GM18498 (cell line): ENCODE data around the gene MDM4.
"Not testable (repeated sequence)": the region's sequence is repeated elsewhere in the genome, so short reads cannot be mapped to it uniquely, and the experiment has no call there.

Source experiments
- ATAC-seq: cut with Tn5 transposase; IDR thresholded peaks from one replicate; pipeline ENCODE4 v1.9.1; 2021; ENCODE audit warnings: mild to moderate bottlenecking, moderate library complexity; ENCODE audit not compliant: unreplicated experiment

Gene MDM4

DNA sequence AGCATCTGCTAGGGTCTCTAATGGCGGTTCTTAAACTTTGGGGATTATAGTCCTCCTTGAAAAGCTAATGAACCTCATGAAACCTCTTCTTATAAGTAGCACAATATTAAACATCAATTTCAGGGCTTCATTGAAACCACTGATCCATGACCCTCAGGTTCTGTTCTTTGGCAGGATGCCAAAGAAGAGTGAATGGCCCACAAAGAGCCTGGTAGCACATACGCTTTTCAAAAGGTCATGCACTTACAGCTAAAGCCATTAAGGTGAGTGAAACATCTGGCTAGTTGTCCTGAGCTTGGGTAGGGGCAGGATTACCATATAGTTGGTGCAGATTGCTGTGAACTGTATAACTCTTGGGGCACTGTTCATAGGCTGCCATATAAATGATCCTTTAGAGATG is 42.3 kb downstream of the MDM4 start:
- ATAC-seq = no peak

DNA sequence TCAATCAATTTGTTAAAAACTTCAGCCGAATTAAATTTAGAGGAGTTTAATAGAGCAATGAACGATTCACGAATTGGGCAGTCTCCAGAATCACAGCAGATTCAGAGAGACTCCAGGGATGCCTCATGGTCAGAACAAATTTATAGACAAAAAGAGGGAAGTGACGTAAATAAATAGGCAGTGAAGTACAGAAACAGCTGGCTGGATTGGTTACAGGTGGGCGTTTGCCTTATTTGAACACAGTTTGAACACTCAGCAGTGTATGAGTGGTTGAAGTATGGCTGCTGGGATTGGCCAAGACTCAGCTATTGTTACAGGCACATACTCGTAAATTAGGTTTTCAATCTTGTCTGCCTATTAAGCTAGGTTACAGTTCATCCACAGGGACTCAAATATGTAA is 43.8 kb downstream of the MDM4 start:
- not testable (repeated sequence) for ATAC-seq

DNA sequence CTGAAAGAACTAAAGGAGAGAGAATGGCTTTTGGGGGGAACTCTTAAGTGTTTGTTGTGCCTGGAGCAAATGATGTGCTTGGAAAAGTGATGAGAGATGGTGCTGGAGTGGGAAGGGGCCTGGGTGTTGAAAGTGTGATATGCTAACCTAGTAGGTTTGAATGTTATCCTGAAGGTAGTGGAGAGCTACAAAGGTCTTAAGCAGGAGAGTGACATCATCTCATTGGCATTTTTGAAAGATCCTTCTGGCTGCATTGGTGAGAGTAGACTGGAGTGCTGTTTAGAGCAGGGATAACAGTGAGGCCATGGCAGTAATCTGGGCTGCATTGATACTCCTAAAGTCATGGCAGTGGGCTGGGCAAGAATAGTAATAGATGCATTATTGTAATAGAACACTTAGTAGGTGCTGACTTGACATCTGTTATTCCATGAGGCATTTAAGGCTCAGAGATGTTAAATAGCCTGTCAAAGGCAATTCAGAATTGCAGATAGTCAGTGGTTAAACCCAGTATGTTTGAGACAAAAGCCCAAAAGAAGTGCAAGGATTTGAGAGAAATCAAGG is 44.5 kb downstream of the MDM4 start:
- ATAC-seq = no peak

DNA sequence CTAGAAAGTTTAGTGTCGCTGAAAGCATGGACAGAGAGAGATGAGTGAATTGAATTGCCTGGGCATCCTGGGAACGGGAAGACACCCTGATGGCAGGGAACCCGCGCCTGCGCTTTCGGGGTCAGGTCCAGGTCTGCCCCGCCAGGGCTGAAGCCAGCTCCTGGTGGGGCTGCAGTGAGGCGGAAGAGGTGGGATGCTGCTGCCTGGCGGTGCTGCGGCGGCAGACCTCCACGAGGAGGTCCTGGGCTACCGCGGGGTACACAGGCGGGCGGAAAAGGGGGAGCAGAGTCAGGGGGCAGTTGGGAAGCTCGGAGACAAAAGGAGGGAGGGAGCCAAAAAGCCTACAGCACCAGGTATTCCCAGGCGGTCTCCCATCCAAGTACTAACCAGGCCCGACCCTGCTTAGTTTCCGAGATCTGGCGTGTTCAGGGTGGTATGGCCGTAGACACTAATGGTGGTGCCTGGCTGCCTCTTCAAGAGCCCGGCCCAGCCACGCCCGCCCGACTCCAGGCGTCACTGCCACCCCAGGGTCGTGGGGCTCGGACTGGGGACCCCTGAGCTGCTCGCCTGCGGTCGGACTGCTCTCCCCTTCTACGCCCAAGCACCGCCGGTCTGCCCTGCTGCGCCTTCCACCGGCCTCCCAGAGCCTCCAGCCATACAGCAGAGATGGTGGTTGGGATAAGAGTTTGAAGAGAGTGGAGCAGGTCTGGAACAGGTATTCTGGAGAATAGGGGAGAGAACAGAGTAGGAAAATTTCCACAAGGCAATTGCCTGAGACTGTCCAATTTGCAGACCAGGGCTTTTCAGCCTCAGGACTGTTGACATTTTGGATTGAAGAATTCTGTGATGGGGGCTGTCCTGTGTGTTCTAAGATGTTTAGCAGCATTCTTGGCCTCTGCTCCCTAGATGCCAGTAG is 46.1 kb downstream of the MDM4 start:
- ATAC-seq = no peak

DNA sequence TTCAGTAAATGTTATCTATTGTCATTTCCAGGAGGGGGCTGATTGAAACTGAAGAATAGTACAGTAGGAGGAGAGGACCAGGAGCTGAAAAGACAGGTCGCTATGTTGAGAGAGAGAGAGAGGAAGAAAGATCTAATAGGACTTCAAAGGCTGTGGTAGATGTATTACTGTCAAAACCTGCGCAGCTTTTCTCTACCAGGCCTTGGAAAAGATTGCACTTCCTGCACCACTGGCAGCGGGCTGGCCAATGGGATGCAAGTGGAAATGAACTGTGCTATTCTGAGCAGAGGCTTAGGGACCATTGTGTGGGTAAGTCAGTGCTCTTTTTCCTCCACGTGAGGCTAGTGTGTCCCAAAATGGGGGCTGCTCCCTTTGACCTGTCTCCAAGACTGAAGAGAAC is 47.1 kb downstream of the MDM4 start:
- ATAC-seq = no peak

DNA sequence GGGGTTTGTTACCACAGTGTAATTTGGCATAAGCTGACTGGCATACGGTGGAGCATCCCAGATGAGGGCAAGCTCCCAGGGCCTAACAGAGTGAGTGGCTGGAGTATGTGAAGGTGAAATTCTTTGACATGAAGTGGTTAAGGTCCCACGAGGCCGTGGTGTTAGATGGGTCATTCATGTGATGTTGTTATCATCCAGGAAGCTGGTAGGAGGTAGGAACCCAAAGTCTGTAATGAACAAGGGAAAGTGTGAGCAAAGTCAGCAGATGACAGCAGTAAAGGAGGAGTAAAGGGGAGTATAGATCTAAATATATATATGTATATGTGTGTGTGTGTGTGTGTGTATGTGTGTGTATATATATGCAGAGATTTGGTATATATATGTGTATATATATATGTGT is 47.6 kb downstream of the MDM4 start:
- no peak for ATAC-seq

DNA sequence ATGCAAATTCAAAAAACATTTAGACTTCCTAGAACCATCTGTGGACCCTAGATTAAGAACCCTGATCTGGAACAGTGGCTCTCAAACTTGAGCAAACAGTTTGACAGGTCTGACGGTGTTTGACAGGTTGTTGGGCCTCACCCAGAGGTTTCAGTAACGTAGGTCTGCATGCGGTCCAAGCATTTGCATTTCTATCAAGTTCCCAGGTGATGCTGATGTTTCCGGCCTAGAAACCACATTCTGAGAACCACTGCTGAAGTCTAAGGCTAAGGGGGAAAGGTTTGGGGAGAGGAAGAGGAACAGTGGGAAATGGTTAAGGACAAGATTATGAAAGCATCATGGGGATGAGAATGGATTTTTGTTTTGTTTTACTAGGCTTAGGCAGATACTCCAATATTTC is 48.6 kb downstream of the MDM4 start:
- peak; percentile 87 for ATAC-seq

DNA sequence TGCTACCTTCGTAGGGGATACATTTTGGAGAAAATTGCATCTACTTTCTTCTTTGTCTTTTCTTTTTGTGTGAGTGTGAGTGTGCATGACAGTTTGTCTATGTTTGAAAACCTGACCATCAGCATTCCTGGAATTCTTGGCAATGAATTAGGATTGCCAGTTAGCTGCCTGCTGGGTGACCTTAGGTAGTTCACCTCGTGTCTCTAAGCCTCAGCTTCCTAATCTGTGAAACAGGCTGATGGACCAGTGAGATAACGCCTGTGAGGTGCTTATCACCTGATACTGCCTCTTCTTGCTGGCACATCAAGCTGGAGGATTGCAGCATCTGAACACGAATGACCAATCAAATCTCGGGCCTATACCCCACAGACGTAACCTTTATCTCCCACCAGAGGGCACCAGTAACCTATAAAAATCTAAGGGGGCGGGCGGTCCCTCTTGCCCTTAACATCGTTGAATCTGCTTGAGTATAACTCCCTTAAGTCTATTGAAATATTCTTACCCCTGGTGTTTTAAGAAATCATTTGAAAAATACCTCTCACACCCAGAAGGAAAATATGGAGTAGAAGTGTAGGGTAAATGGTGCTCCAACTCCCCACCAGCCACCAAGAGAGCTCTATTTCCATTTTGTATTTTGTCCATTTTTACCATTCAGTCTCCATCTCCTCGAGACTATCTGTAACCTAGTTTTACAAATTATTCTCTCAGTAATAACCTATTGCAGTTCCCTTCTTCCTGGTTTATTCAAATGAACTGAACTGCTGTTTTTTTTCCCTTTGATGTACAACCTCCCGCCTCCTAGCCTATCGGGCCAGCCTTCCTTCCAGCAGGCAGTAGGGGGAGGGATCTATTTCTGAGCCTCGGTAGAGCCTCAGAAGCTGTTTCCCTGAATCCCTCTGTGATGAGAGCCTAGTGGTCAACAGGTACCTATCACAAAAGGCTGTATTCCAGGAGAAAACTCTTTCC is 49.7 kb downstream of the MDM4 start:
- peak; percentile 51 for ATAC-seq

DNA sequence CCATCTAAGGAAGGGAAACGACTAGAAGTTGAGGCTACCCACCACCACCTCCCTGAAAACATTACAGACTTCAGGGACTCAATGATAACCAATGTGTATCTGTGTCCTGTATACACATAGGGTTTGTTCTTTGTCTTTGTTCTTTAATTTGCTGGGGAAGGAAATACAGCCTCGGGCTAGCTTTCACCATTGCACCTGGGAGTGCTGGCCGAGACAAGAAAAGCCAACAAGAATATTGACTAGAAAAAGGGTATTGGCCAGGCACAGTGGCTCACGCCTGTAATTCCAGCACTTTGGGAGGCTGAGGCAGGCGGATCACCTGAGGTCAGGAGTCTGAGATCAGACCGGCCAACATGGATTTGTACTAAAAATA is 50.4 kb downstream of the MDM4 start:
- no peak for ATAC-seq

DNA sequence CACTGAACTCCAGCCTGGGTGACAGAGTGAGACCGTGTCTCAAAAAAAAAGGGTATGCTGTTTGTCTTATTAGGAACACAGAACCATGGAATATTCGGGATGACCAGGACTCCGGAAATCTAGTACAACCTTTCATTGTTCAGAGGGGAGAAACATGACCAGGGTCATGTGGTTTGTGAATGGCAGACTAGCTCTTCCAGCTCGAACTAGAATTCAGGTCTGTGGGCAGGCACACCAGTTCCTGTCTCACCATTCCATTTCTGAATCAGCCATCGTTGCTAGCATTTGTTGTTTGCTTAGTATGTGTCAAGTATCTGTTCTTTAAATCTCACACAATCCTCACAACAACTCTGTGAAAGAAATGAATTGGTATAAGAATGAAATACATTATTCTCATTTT is 50.9 kb downstream of the MDM4 start:
- ATAC-seq = no peak

DNA sequence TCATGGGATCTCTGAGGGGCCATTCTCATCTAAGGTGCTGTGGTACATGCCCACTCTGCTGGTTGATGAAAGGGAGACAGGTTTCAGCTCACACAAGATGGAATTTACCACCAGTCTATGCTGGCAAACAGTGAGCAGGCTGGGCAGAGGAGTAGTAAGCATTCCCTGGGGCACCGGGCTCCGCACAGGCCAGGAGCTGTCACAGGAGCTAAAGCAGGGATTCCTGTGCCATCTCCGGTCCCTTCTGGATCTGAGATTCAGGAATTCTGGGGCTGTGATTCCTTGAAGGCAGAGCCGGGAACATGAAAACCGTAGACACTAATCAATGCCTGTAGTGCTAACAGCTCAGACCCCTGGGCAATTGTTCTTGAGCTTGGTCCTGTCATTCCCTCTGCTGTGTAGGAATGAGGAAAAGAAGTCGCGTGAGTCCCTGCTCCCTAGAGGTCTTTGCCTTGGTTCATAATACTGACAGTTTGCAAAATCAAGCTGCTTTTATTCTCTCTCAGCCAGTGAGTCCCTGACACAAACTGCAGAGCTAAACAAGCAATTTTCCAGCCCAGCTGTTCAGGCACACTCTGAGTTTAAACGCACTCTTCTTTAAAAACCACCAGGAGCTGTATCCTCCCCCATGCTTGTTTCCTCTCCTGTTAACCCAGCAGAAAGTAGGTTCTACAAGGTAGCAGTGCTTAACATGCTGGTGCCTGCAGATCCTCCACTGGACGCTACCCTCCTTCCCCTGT is 52.5 kb downstream of the MDM4 start:
- no peak for ATAC-seq

DNA sequence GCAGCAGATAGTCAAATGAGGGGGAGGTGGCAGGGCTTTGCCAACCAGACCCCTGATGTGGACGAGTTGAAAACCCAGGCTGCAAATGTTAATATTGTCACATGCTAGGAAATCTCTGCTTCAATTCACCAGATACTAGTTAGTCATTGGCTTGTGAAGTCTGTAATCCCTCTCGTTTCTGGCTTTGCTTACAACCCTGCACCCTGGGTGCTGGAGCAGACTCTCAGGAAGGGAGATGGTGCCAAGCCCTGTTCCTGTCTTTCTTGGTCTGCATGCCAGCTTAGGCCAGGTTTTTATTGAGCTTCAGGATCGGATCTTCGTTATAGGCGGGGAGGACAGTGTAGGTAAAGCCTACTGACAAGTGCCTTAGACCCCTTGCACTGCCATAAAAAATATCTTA is 53.3 kb downstream of the MDM4 start:
- ATAC-seq = no peak

DNA sequence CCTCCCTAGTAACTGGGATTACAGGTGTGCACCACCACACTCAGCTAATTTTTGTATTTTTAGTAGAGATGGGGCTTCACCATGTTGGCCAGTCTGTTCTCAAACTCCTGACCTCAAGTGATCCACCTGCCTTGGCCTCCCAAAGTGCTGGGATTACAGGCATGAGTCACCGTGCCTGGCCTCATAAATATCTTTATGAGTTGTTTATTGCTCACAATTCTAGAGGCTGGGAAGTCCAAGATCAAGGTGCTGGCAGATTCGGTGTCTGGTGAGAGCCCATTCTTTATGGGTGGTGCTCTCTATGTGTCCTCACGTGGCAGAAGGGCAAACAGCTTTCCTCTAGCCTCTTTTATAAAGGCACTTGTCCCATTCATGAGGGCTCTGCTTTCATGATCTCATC is 53.8 kb downstream of the MDM4 start:
- ATAC-seq = not testable (repeated sequence)

DNA sequence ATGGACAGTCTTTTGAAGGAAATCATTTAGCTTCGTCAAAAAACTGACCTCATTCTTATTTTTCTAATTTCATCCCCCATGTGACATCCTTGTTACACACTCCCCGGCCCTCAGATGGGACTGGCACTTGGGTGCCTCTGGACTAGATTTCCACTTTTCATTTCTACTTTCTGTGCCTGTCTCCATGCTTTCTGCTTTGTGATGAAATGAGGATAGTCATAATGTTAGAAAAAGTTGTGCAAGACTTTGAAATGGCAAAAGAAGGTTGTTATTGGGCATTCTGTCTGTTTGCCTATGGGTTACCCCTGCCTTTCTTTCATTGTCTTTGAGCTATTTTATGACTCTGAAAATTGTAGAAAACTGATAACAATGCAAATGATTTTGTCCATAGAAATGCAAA is 54.9 kb downstream of the MDM4 start:
- no peak for ATAC-seq

DNA sequence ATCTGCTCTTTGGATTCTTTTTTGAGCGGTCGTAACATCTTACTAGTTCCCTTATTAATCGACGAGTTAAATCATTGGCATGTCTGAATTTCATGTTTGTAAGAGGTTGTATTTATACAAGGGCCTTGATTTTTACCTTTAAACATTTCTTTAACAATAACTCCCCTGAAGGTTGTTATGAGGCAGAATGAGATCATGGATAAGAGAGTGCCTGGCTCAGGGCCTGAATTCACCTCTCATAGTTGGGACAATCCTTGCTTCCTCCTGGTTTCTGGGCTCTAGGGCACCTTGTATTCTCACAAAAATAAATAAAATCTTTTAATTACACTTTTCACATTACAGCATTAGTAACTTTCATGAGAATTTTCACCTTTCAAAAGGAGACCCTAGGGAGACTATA is 55.4 kb downstream of the MDM4 start:
- ATAC-seq = no peak

DNA sequence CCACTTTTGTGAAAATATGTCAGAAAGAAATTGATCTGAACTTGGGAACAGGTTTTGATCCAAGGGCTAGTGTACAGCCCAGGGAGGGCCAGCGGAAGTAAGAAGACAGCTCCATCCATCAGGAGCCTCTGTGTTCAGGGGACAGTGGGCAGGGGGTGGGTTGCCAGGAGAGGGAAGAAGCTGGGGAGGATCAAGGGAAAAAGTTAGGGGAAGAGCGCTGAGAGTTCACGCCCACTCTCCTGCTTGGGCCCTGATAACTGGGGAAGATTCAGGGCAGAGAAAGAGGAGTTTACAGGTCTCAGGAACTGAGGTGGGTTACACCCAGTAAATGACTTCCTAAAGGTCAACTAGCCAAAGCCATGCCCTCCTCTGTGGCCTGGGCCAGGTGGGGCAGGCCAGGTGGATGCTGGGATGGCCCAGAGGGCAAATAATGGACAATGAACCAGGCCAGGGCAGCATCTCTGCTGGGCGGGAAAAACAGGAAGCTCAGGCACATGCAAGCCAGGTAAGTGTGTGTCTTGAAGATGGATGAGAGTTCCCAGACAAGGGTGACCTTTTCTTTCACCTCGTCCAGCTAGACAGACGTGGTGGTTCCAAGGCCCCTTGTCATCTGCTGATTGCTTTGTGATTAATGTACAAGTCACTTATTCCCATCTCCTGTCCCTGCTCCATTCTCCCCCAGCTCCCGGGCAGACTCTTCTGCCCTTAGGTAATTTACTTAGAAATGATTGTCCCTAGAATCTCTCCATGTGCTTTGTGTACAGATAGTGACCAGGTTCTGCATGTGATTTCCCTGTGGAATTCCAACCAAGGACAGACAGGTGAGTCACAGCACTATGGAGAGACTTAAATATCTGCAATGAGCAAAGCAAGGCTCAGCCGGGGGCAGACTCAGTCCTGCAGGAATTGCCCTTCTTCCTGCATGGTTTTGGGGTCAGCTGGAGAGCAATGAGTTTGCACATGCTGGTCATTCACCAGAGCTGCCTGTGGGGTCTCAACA is 57.0 kb downstream of the MDM4 start:
- ATAC-seq = no peak

DNA sequence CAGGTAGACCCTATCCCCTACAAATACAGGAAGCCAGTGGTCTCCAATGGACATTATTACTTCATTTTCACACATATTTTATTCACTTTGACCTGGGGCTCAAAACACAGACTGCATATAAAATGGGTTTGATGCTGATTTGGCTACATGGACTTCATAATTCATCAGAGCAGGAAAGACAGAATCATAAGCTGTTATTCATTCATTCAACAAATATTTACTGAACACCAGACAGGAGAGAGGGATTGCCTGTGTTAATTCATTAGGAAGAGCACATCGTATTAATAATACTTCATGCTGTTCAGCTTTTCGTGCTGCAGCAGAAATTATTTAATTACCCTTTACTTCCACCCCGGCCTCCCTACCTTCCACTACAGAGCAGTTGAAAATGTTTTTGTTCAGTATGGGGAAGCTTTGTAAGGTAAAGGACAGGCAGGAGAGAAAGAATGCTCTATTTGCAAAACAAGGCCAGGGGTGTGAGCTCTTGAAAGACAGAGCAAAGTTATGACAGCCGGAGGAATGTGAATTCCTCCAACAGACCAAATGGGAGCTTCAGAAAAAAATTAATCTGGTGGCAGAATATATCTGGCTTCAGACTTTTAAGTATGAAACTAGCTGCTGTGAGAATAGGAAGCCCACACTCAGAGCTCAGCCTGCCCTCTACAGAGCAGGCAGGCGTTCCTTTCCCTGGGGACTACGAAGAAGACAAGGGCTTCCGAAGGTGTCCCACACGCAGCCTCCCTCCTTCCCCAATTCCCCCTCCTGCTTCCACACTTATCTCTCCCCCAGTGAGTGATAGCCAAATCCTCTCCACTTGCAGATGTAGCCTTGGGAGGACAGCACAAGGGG is 58.0 kb downstream of the MDM4 start:
- no peak for ATAC-seq

DNA sequence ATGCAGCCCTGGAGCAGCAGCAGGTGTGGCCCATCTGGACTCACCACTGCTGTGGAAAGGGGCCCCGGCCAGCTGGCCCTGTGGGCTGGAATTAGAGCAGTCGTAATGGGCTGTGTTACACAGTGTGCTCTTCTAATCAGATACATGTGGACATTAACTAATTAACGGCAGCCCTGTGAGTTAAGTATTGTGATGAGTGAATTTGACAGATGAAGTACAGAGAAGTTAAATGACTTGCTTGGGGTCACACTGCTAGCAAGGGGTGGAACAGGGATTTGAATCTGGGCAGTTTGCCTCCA is 58.6 kb downstream of the MDM4 start:
- no peak for ATAC-seq
